GM19351 (cell line): ENCODE data around the gene MAP7D3.
"Not testable (repeated sequence)": the region's sequence is repeated elsewhere in the genome, so short reads cannot be mapped to it uniquely, and the experiment has no call there.

Experiments used
- ATAC-seq: cut with Tn5 transposase; IDR thresholded peaks from one replicate; pipeline ENCODE4 v1.9.1; 2021; ENCODE audit warnings: mild to moderate bottlenecking, moderate library complexity; ENCODE audit not compliant: unreplicated experiment

The MAP7D3 gene

GRCh38 chrX:136251041-136251991 lies at the start of gene MAP7D3:
MAP7D3 (minus strand) TSS chrX:136251400; CDS start chrX:136251358, 42 bp downstream.
- peak; percentile 83 for ATAC-seq

- ATAC-seq, result not testable (repeated sequence)
These were observed 49.5 kb upstream of the MAP7D3 start, which contains the start of gene ADGRG4 for GRCh38 chrX:136300721-136301120. ADGRG4 (plus strand) TSS chrX:136300963; CDS start chrX:136308778, 7,815 bp downstream.

DNA sequence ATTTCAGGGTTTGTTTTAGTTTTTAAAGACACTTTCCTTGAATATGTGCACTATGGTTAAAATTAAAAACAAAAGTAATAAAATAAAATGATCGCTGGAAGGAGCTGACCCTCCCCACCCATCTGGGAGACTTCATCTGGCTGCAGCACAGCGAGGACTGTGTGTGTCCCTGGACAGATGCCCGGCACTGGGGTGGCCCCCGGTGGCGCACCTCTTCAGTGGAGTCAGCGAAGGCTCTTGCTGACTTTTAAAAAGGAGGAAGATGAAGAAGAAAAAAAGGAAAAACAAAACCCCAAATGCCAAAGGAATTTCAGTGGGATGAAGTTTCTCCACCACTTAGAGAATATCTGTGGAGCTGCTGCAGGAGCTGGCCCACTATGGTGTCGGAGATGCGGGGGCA lies 44.2 kb upstream of the MAP7D3 start:
- ATAC-seq, result no peak

DNA sequence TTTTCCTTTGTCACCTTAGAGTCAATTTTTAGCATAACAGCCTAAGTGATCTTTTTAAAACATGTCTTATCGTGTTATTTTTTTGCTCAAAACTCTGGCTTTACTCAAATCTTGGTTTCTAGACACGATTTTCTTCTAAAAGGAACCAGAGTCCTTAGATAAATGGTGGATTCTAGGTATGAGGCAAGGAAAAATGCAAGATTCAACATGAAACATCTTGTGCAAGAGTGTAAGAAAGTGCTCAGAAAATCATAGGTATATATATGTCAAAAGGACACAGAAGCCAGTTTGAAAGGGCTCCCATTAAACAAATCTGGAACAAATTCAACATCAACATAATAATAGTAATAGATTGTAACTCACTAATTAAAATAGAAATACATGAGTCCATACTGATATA lies 41.5 kb upstream of the MAP7D3 start:
- no peak for ATAC-seq

- ATAC-seq, result no peak
These were observed 40.6 kb upstream of the MAP7D3 start for GRCh38 chrX:136291824-136292223.

DNA sequence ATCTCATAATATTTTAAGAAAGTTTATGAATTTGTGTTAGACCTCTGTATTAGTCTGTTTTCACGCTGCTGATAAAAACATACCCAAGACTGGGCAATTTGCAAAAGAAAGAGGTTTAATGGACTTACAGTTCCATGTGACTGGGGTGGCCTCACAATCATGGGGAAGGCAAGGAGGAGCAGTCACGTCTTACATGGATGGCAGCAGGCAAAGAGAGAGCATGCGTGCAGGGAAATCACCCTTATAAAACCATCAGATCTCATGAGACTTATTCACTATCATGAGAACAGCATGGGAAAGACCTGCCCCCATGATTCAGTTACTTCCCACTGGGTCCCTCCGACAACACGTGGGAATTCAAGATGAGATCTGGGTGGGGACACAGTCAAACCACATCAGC lies 35.2 kb upstream of the MAP7D3 start:
- not testable (repeated sequence) for ATAC-seq

GRCh38 chrX:136275553-136275952 lies 24.4 kb upstream of the MAP7D3 start:
- ATAC-seq, result no peak

- no peak for ATAC-seq
These were observed 22.8 kb upstream of the MAP7D3 start for GRCh38 chrX:136273986-136274385.

DNA sequence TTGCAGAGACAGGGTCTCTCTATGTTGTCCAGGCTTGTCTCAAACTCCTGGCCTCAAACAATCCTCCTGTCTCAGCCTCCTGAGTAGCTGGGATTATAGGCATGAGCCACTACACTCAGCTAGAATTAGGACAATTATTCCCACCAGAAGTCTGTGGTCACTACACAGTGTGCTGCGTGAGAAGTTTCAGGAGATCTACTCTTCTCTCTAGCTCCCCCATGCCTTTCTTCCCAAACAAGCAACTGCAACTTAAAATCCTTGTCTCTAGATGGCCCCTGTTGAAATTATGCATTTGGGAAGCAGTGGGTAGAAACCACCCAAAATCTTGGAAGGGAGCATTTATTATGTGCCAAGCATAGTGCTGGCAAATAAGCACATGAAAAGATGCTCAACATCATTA lies 21.1 kb upstream of the MAP7D3 start:
- ATAC-seq, result no peak

GRCh38 chrX:136271300-136271699 lies 20.1 kb upstream of the MAP7D3 start:
- peak; percentile 41 for ATAC-seq

GRCh38 chrX:136269921-136270320 lies 18.7 kb upstream of the MAP7D3 start:
- no peak for ATAC-seq

DNA sequence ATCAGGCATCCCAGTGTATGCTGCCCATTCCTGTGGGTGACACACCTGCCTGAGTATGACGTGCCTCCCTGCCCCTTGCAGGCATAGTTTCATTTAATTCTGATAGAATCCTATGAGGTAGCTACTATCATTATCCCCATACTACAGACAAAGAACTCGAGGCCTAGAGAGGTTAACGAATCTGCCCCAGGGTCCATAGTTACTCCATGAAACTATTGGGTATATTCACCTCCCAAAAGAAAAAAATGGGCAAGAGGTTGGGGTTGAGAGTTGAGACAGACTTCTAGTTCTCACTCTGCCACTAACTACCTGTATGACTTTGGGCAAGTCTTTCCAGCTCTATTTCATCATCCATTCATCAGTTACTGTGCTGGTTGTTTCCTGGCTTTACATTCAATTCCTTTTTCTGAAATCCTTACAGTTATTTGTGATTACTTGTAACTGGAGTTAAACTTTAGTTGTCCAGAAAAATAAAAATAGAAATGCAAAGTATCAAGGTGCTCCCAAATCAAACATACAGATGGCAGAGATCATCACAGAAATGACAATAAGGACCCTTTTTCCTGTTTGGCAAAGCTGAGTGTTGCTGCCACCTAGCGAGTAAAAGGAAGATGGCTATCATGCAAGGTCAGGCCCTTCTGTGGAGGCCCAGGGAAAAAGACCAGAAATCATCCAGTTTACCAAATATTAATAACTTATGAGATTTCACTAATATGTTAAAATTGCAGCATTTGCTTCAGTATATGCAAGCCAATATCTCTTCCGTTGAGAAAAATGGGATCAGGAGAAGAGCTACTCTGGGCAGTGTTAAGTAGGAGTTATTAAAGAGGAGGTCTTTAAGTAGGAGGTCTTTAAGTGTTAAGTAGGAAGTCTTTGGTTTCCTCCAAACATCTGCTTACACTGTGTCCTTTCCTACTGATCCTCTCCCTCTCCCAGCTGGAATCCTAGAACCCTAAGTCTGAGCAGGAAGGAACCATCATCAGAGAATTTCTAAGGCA lies 17.1 kb upstream of the MAP7D3 start:
- peak; percentile 84 for ATAC-seq

DNA sequence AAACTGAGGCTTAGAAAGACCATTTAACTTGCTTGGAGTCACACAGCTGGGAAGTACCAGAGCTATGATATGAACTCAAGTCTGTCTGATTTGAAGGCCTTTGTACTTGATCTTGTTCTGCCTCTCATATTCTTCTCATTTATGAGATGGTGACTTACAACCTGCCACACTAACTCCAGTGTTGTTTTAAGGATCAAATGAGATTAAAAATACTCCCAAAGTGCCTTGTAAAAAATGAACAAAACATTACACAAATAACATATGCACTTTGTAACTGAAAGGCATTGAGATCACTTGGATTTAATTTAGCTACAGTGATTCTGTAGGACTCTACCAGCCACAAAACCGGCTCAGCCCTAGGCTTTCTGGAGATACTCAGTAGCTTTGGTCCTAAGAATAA lies 15.6 kb upstream of the MAP7D3 start:
- ATAC-seq, result no peak

GRCh38 chrX:136262812-136263315 lies 11.7 kb upstream of the MAP7D3 start:
- ATAC-seq, result no peak

GRCh38 chrX:136262243-136262642 lies 11.0 kb upstream of the MAP7D3 start:
- no peak for ATAC-seq

DNA sequence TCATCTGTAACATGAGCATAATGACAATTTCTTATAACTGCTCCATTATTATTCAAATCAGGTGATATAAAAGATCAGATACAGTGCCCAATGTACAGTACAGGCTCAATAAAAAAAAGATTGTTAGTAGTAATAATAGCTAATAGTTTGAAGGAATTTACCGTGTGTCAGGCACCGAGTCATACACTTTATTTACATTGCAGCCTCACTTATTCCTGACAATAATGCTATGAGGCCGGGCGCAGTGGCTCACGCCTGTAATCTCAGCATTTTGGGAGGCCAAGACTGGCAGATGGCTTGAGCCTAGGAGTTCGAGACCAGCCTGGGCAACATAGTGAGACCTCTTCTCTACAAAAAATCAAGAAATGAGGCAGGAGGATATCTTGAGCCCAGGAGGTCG lies 10.1 kb upstream of the MAP7D3 start:
- ATAC-seq, result no peak

DNA sequence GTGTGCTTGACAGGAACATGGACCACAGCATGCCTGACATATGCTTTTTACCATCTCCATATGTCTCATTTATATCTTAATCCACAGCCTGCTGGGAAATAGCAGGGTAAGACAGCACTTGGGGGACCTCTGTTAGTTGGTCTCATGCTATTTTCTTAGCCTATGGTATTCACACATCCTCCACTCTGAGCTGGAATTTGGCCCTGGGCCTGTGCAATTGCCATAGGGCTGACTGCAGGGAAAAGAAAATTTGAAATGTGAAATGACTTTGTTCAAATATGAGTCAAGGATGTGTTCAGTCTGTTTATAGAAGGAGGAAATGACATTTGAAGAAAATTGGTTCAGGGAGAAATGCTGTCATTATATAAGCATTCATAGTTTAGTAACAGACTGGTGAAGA lies 9.6 kb upstream of the MAP7D3 start:
- no peak for ATAC-seq

DNA sequence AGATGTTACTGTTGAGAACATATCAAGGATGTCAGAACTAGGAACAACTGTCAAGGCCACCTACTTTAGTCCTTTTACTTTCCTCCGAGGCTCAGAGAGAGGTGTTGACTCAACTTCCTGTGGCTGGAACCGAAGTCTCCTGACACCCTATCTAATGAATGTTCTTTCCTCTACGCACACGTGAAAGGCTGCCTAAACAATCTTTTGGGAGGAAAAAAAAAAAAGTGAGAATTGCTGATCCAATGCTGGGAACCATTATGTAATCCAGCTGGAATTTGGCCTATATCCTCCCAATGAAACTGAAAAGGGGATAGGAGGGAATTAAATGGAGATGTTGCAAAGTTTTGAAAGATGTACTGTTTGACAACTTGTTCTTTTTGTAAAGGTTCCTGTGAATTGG lies 8.3 kb upstream of the MAP7D3 start:
- ATAC-seq, result no peak

GRCh38 chrX:136258951-136259350 lies 7.8 kb upstream of the MAP7D3 start:
- ATAC-seq, result no peak

GRCh38 chrX:136256026-136256425 lies 4.8 kb upstream of the MAP7D3 start:
- no peak for ATAC-seq

GRCh38 chrX:136255541-136255940 lies 4.3 kb upstream of the MAP7D3 start:
- no peak for ATAC-seq
